Esophagus muscularis mucosa (tissue), 3 donors: ENCODE data around the gene EIF4G3.

Experiments used
- EP300 ChIP-seq: sonication (generic); formaldehyde crosslinking; IDR thresholded peaks from one replicate; pipeline ENCODE4 v1.6.1; 2017; ENCODE audit warnings: antibody characterized with exemption
- TF ChIP-seq, protein P1 (sequence below), 3 experiments: fragments of 200-600 bp in 2 of 3; fragments of 450-650 bp in 1 of 3; sonication (generic) in 2 of 3; IDR thresholded peaks; one replicate each; pipeline ENCODE4 v1.5.1; 2017 to 2019; ENCODE audit warnings: antibody characterized with exemption in 3 of 3, mild to moderate bottlenecking in 2 of 3, moderate library complexity in 1 of 3

- no peak for TF ChIP-seq EP300
- TF ChIP-seq, protein P1, sequence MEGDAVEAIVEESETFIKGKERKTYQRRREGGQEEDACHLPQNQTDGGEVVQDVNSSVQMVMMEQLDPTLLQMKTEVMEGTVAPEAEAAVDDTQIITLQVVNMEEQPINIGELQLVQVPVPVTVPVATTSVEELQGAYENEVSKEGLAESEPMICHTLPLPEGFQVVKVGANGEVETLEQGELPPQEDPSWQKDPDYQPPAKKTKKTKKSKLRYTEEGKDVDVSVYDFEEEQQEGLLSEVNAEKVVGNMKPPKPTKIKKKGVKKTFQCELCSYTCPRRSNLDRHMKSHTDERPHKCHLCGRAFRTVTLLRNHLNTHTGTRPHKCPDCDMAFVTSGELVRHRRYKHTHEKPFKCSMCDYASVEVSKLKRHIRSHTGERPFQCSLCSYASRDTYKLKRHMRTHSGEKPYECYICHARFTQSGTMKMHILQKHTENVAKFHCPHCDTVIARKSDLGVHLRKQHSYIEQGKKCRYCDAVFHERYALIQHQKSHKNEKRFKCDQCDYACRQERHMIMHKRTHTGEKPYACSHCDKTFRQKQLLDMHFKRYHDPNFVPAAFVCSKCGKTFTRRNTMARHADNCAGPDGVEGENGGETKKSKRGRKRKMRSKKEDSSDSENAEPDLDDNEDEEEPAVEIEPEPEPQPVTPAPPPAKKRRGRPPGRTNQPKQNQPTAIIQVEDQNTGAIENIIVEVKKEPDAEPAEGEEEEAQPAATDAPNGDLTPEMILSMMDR (IDR thresholded peaks at IDR 0.05): no peak
Measured at GRCh38 chr1:21149855-21150432, 26.8 kb downstream of the EIF4G3 start.
